HS-27A (cell line): ENCODE results near the gene TAS2R10.
"Not testable (repeated sequence)": the region's sequence is repeated elsewhere in the genome, so short reads cannot be mapped to it uniquely, and the experiment has no call there.

ENCODE experiments used
- DNase-seq: peaks from one replicate; pipeline ENCODE4 v3.0.0-alpha.2; 2012; ENCODE audit warnings: low read depth, missing footprints

The TAS2R10 gene

DNA sequence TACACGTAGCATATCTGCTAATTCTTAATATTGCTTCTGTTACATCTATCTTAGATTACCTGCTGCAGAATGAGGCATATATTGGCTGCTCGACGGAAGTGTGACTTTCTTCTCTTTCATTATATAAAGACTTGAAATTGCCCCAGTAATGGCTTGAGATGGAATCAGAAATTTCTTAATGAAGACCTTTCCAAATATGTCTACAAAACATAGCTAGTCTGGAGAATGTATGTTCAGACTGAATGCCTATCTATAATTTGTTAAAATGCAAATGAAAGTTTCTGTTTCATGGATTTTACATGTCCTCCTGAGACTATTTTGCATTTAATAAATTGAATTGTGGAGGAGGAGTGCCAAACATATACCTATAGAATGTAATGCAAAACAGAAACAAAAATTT lies at the start of gene TAS2R10:
TAS2R10 (minus strand) TSS at position 101 of the 400 bp plus-strand sequence; CDS start at position 12, 89 bp downstream.
- no peak for DNase-seq

GRCh38 chr12:10873378-10873777 lies 47.2 kb upstream of the TAS2R10 start:
- DNase-seq: no peak

DNA sequence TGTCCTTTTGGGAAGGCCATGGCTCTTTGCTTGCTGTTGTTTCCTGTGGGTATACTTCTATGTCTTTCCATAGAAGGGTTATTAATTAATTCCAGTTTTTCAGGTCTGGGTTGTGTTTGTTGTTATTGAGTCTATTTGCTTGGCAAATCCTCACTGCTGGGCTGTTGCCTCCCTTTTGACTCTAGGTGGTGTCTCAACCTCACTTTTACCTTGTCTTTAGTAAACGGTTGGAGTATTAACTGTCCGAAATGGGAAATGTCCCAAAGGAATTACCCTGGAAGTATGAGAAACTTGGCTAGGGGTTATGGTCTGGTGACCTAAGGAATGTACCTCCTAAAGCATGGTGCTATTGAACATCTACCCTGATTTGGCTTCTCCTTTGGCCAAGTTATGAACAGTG lies 41.2 kb upstream of the TAS2R10 start:
- DNase-seq: no peak

GRCh38 chr12:10863512-10864218 lies 37.5 kb upstream of the TAS2R10 start:
- no peak for DNase-seq

- DNase-seq: no peak
Observed at GRCh38 chr12:10861366-10861765, 35.2 kb upstream of the TAS2R10 start.

- DNase-seq: no peak
Observed at GRCh38 chr12:10855807-10856206, 29.6 kb upstream of the TAS2R10 start.

GRCh38 chr12:10853776-10854175 lies 27.6 kb upstream of the TAS2R10 start:
- no peak for DNase-seq

- DNase-seq: no peak
Observed at GRCh38 chr12:10851243-10851858, 25.2 kb upstream of the TAS2R10 start.

GRCh38 chr12:10849425-10849878 lies 23.3 kb upstream of the TAS2R10 start, which contains the start of gene PRR4:
Gene PRR4, minus strand, starts transcription at chr12:10849475. Its CDS starts 38 bp downstream, at chr12:10849437.
- DNase-seq: no peak

DNA sequence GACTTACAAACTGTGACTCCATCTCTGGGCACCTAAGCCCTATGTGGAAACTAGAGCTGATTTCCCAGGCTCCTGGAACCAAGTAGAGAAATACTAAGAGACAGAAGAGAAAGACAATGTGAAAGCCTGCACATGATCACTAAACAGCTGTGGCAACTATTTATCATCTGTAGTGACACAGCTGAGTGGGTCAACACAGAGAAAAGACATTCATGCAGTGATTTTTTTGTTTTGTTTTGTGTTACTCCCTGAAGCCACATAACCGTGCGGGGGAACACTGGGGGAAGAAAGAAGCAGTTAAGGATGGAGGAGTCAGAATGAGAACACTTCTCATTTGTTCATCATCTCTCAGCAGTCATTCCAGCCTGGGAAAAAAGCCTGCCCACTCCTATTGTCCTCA lies 21.6 kb upstream of the TAS2R10 start:
- DNase-seq: no peak

GRCh38 chr12:10842862-10843261 lies 16.7 kb upstream of the TAS2R10 start:
- no peak for DNase-seq

DNA sequence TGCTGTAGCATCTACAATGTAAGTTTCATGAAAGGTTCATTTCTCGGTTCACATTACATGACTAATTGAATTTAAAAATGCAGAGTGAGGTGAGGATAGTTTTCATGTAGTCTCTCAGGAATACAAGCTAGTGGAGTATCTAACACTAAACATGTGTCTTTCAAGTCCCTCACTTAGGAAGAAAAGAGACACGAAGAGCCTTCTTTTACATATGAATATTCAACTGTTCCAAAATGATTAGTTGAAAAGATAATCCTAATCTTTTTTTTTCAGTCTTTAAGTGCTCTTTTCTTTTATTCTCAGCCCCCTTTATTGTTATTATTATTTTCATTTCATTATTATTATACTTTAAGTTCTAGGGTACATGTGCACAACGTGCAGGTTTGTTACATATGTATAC lies 12.3 kb upstream of the TAS2R10 start:
- DNase-seq: no peak

DNA sequence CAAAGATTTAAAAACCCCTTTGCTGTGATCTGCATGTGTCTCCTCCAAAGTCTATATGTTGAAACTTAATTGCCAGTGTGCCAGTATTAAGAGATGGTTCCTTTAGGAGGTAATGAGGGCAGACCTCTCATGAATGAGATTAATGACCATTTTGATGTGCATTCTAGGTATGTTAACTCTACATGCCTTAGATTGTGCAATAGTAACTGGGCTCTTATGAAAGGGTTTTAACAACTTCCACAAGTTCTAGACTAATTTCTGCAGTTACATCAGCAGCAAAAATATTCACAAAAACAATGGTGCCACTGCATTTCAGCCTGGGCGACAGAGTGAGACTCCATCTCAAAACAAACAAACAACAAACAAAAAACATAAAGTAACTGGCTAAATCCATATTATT lies 3.8 kb upstream of the TAS2R10 start:
- DNase-seq: no peak

GRCh38 chr12:10824957-10825356 lies 1.2 kb downstream of the TAS2R10 start:
- DNase-seq: no peak

DNA sequence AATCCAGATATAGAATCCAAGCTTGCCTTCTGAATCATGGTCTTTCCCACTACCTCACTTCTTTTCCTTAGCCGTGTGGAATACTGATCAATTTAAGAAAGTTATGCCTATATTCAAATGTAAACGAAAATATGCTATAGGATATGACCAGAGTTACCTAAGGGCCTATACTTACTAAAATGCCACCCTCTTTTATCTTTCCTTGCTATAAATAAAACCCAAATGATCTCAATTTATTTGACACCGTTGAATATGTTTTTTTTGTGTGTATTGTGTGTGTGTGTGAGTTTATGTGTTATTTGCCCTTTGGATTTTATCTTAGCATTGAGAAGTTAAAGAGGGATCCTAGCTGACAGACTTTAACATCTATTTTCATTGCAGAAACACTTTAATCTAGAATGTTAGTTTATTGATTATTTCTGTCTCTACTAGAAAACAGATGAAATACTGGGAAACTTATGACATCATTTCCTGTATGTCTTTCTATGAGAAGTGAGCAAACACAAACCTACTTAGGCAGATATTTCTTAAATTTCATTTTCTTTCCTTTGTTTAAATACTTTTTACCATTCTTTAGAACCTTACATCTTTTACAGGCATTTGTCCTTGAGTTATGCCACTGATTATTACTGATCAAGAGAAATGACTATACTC lies 14.1 kb downstream of the TAS2R10 start:
- no peak for DNase-seq

- DNase-seq: no peak
Observed at GRCh38 chr12:10810068-10810467, 16.1 kb downstream of the TAS2R10 start, which contains the start of gene TAS2R9. Gene TAS2R9, minus strand, starts transcription at chr12:10810168. Its CDS starts 93 bp downstream, at chr12:10810075.

- no peak for DNase-seq
Observed at GRCh38 chr12:10807186-10807585, 19.0 kb downstream of the TAS2R10 start, which contains the start of gene TAS2R8. Gene TAS2R8, minus strand, starts transcription at chr12:10807286. Its CDS starts 306 bp downstream, at chr12:10806980.

DNA sequence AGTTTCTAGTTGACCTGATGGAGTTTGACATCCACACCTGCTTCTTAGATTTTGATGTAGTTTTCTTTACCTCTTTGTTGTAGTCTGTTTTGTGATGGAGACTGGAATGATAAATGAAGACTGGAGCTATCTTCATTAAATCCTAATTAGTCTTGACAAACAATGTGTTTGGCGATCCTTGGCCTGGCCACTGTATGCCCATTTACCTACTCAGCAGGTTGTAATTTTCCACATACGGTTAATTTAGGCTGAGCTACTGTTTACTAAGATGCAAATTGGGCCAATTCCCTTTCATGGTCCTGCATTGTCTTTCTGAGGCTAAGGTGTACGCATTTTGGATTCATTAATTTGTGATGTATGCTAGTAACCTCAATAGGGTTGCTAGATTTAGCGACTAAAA lies 23.6 kb downstream of the TAS2R10 start, which contains the start of gene TAS2R7:
TAS2R7 (minus strand) TSS at position 41 of the 400 bp plus-strand sequence. CDS start 57 bp downstream, outside the sequence.
- no peak for DNase-seq

DNA sequence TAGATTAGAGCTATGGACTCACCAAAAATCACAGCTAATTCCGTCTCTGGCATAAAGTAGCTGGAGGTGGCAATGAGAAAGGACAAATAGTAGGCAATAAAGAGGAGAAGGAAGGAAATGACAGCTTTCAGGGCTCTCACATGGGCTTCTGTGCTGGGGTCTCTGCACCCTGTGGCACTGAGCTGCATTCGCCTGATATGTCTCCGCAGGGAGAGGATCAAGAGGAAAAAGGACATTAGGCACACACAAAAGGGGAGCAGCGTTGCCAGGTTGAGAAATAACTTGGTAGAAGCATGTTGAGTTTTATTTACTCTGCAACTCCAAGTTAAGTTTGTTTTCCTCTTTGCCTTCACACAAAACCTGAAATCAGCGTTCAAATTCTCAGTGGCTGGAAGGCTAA lies 24.4 kb downstream of the TAS2R10 start:
- no peak for DNase-seq

GRCh38 chr12:10794222-10794621 lies 31.9 kb downstream of the TAS2R10 start:
- no peak for DNase-seq

DNA sequence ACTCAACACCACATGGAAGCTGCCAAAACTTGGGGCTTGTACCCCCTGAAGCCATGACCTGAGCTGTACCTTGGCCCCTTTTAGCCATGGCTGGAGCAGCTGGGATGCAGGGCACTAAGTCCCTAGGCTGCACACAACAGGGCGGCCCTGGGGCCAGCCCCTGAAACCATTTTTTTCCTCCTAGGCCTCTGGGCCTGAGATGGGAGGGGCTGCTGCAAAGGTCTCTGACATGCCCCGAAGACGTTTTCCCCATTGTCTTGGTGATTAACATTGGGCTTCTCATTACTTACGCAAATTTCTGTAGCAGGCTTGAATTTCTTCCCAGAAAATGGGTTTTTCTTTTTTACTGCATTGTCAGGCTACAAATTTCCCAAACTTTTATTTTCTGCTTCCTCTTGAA lies 34.4 kb downstream of the TAS2R10 start:
- not testable (repeated sequence) for DNase-seq

DNA sequence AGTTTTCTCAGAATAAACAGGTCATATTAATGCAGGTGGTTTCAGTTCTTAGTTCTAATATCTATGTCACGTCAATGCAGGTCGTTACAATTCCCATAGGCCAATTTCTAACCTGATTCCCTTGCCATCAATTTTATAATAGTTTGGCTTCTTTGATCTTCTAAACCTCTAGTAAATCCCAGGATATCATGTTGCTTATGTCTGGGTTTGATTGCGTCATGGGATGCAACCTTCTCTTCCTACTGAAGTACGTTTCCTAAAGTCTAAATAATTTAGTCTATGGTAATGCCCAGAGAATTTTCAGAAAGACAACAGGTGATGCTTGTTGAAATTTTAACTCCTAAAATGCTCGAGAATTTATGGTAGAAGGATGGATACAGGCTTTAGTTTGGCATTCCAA lies 42.9 kb downstream of the TAS2R10 start:
- no peak for DNase-seq

GRCh38 chr12:10779103-10779502 lies 47.1 kb downstream of the TAS2R10 start:
- no peak for DNase-seq
